Measurements from ENCODE around the gene HAAO.

HAAO gene

GRCh38 chr2:42813763-42814162, 21.4 kb upstream of the HAAO start:
- no peak for DNase-seq (ENCODE audit: low spot score)

DNA sequence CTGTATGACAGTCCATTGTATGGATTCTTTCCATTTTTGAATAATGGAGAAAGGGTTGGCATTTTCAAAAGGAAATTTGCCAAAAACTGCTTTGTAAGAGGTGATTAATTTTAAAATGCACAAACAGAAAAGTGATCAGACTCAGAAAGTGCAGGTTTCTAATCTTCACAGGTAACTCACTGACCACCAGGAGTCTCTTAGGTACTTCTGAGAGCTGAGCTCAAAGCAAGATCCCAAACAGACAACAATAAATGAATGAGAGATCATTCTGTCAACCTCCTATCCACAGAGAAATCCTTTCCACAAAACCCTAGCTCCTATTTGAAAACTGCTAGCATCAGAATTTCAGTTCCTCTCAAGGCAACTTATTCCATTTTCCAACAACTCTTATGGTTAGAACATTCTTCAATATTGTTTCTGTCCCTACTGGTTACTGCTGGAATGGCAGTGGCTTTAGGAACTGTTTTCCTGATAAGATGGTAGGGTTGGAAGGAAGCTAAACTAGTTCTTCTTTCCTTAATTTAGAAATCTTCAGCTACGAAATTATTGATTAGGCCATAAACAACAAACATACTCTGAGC, 20.6 kb upstream of the HAAO start:
- no peak for DNase-seq (ENCODE audit: low spot score)

- DNase-seq (ENCODE audit: low spot score), result peak; percentile 73
Observed at GRCh38 chr2:42810971-42811811, 18.8 kb upstream of the HAAO start.

DNA sequence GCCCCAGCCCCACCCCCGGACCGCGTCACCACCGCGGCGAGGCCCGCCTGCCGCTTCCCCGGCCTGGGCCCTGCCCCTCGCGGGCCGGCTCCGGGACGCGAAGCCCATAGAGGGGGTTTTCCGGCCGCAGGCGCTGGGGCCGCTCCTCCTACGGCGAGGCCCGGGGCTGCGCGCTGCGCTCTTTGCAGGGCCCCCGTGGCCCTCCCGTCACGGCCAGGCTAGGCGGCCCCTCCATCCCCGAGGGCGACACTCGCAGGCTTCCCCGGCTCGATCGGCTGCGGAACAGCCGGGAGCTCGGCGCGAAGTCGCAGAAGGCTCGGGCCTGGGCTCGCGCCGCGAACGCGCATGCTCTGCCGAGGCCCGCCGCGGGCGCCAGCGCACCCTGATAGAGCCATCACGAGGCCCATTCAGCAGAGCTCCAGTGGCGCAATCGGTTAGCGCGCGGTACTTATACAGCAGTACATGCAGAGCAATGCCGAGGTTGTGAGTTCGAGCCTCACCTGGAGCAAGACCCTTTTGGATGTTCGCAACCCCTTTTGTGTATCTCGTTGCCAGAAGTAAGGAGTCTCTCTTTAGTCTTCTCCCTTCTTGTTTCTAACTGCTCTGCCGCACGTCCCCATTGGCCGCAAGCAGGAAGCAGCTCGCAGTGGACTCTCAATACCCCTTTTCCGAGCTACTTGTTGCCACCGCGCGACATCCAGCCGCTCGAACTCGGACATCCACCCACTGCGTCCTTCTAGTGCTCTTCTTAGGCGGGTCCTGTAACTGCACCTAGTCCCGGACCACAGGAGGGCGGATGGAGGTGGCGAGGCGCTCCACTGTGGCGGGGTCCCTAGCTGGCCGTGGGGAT, 18.0 kb upstream of the HAAO start:
- DNase-seq (ENCODE audit: low spot score), result peak; percentile 96

GRCh38 chr2:42809819-42810120, 17.4 kb upstream of the HAAO start:
- DNase-seq (ENCODE audit: low spot score), result peak; percentile 78

- DNase-seq (ENCODE audit: low spot score), result no peak
Observed at GRCh38 chr2:42809131-42809818, 16.9 kb upstream of the HAAO start.

DNA sequence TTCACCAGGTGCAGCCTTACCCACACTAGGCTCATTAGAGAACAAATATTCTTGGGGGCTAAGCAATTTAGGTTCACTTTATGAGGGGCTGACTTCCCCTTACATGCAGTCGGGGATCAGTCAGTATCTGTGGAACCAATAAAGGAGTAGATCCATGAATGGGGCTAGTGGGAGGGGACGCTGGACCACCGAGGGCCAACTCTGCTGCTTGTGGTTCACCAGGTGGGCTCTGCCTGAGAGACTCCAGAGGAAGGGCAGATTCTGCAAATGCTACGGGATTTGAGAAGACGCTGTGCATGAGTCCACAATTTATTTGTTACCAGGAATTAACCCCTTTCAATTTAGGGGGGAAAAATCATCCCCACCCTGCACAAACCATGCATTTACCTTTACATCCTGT, 15.9 kb upstream of the HAAO start:
- no peak for DNase-seq (ENCODE audit: low spot score)

DNA sequence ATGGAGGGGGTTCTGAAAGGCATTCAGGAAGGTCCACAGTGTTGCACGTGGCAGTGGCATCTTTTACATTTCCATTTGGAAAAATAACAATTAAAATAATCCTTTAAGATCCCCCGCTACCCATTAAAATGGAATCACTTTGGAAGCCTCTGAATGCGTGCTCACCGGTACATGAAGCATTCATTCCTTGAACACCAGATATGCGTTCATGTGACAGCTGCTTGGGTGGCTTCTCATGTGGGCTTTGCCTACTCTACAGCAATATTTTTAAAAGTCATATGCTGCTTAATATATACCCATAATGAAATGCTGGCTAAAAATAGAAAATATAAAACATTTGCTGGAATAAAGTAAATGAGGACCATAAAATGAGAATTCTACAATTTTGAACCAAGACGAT, 14.4 kb upstream of the HAAO start:
- DNase-seq (ENCODE audit: low spot score), result no peak

DNA sequence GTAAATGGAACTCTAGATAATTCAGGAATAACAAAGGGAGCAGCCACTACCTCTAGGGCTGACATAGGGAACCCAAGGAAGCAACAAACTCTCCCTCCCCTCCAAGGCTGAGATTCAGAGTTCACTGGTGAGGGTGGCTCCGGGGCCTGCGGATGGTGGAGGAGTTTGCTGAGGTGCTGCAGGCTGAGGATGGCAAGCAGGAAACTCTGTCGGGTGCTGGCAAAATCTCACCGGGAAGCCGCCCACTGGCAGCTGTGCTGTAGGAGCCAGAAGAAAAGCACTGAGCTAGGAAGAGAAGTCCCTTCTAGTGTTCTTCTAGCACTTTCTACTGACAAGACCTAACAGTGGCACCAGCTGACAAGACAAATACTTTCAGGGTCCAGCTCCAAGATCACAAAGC, 12.5 kb upstream of the HAAO start:
- DNase-seq (ENCODE audit: low spot score), result no peak

GRCh38 chr2:42804338-42804737, 12.0 kb upstream of the HAAO start:
- no peak for DNase-seq (ENCODE audit: low spot score)

DNA sequence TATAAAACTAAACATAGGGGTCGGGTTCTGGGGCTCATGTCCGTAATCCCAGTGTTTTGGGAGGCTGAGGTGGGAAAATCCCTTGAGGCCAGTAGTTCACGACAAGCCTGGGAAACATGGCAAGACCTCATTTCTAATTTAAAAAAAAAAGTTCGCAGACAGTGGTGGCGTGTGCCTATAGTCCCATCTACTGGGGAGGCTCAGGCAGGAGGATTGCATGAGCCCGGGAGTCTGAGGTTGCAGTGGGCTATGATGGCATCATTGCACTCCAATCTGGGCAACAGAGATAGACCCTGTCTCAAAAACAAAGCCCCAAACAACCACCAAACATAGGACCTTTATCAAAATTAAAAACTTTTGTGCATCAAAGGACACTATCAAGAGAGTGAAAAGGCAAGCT, 9.8 kb upstream of the HAAO start:
- DNase-seq (ENCODE audit: low spot score), result no peak

- DNase-seq (ENCODE audit: low spot score), result no peak
Observed at GRCh38 chr2:42801381-42801780, 9.0 kb upstream of the HAAO start.

- no peak for DNase-seq (ENCODE audit: low spot score)
Observed at GRCh38 chr2:42800981-42801380, 8.6 kb upstream of the HAAO start.

GRCh38 chr2:42800461-42800962, 8.1 kb upstream of the HAAO start:
- DNase-seq (ENCODE audit: low spot score), result no peak

- DNase-seq (ENCODE audit: low spot score), result no peak
Observed at GRCh38 chr2:42799881-42800280, 7.5 kb upstream of the HAAO start.

- no peak for DNase-seq (ENCODE audit: low spot score)
Observed at GRCh38 chr2:42797281-42797680, 4.9 kb upstream of the HAAO start.

GRCh38 chr2:42796427-42797248, 4.3 kb upstream of the HAAO start:
- no peak for DNase-seq (ENCODE audit: low spot score)

GRCh38 chr2:42795841-42796301, 3.5 kb upstream of the HAAO start:
- DNase-seq (ENCODE audit: low spot score), result no peak

DNA sequence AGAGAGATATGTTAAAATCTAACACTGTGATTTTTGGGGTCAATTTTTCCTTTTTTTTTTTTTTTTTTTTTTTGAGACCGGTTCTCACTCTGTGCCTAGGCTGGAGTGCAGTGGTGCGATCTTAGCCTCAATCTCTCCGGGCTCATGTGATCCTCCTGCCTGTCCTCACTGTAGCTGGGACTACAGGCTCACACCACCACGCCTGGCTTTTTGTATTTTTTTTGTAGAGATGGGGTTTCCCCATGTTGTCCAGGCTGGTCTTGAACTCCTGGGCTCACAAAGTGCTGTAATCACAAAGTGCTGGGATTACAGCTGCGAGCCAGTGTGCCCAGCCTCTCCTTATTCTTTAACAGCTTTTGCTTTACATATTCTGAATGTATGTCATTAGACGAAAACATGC, 2.9 kb upstream of the HAAO start:
- DNase-seq (ENCODE audit: low spot score), result no peak

GRCh38 chr2:42794271-42795046, 2.1 kb upstream of the HAAO start:
- DNase-seq (ENCODE audit: low spot score), result no peak
